Activated gamma-delta T cell (primary cell): Measurements from ENCODE around the gene FOCAD.

Source experiments
- DNase-seq: peaks from one replicate; lab custom pipeline; 2025; lab: John Stamatoyannopoulos, UW

Gene FOCAD

DNA sequence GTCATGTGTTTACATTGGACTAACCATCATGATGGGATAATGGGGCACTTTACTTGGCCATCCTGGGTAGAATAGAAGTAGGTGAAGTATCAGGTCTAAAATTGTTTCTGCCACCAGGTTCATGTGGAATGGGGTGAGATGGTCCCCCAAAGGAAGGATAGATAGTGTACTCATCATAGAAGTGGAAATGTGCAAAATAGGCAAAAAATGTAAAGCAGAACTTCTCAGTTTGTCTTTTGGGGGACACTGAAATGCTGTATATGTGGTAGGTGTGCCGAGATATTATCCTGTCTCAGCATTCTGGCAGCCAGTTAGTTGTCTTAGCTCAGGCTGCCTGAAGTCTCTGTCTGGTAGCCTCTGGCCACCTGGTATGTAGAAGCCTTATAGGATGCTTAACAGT is 107.6 kb downstream of the FOCAD start:
- no peak for DNase-seq

DNA sequence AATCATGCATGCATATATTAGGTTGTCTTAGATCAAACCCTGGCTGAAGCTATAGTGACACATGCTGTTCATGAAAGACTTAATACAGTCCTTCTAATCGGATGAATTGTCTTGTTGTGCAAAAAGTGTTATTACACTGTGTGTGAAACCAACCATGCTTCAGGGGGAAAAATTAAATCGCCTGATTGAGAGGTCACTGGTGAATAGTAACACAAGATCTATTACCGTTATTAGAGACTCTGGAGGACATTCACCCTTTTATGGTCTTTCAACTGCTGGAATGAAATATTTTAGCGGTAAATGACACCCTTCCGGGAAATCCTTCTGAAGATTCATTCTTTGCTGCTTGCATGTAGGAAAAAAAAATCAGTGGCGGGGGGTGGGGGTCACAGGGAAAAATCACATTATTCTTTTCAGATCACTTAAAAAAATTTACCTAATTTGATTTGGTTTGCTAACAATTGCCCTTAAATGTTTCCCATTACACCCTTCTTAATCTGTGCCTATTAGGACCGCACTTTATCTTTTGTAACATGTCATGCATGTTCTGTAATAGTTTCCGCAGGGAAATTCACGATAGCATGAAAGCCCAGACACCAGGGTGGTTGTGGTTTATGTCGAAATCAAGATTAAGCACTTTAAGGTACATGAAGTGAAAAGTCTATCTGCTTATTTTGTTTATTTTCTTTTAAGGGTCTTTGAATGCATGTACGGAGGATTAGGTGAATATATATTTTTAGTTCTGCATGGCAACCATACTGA is 120.6 kb downstream of the FOCAD start:
- DNase-seq, result no peak

DNA sequence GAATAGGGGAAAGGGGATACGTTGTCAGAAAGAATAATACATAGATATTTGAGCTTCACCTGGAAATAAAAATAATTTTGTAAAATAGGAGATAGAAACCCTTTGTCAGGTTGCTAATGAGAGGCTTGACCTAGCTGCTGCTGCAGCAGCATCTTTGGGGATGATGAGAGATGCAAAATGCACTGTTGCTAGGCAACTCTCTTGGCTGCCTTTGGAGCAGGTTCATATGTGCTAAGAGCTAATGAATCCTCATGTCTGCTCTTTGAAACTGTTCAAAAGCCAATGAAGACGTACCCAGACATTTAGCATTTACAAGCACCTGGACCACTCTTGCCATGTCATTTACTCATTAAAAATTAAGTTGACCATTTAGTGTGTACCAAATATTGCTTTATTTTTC is 121.7 kb downstream of the FOCAD start:
- no peak for DNase-seq

DNA sequence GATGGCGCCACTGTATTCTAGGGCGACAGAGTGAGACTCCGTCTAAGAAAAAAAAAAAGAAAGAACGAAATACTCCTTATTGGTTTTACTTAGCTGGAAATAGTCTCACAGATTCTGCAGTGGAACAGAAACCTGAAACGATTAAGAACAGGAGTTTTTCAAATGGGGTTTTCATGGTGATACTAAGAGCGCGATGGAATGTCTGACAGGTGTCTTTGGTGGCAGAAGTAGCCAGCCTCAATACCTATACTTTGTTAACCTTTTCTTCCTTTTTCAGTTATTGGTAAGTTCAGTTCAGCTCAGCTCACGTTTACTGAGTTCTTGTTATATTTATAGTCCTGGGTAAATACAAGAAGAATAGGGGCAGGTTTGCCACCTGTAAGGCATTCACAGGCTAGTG is 123.9 kb downstream of the FOCAD start:
- DNase-seq, result no peak

DNA sequence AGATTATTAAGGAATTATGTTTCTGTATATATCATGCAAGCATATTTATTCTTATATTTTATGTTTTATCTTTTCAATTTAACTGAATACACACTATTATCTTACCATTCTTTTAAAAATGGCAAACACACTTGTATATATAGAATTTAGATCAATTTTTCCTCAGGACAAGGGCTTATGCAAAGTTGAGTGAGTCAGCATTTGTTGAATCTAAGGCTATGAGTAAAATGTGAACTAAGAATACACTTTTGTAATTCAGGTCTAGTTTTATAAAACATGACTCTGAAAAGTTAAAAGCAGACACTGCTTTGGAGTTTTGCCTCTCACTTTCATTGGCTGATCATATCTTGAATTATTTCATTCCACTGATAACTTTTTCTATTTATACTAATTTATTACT is 127.8 kb downstream of the FOCAD start:
- no peak for DNase-seq

DNA sequence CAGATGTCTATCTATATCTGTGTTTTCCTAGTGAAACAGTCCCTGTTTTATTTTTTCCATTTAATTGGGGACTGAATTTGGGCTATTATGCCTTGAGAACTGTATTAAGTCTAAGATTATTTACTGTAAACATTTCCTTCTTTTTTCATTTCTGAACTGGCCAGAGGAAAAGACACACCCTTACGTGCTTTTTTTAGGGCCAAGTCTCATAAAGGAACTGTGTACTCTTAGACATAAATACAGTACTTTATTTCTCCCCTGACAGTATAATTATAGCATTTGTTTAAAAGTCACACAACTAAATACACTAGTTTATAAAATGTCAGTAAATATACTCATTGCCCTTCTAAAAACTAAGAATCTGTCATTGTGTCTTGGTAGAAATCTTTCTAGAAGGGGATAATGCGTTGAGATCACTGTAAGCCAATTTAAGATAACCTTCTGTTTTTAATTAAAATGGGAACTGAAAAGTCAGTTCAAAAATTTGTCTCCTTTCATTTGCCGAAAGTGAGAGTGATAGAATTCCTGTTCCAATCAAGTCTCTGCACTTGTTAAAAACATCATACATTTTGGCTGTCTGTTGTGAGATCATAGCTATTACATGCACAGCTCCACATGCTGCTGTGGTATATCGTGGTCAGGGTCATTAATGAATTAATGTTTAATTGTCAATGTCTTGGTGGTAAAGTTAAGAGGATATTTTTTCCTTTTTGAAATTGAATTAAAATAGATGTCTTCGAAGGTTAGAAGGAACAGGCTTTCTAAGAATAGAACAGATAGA is 132.1 kb downstream of the FOCAD start:
- DNase-seq, result no peak

DNA sequence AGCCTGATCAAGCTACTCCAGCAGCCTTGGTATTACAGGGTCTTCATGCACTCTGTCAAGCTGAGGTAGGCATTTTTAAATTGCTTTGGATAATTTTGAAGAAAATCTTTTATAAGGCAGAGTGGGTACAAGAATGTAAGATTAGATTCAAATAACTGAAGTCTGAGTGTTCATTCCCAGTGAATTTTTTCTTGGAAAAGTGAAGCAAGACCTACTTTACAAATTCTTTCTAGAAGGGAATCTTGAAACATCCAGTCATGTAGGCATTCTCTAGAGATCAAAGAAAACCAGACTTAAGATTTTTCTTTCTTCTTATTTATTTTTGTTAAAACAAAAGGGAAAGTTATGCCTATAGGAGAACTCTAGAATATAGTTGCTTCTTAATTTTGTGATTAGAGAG is 139.0 kb downstream of the FOCAD start:
- DNase-seq, result no peak

DNA sequence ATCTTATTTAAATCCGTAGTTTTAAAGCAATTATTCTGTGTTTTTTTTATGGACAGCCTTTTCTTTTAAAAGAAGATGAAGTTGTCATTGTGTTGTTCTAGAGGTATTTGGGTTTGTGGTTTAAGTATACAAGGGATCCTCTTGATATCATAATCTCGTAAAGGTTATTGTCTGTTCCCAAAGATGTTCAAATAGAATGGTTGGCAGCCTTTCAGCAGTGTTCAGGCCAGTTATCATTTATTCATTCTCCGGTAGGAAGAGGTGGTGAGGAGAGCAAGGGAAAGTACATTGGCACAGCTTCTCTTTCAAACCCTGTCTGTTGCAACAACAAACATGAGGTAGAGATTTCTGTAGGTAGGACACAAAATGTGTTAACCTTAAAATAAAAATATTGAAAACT is 147.0 kb downstream of the FOCAD start:
- no peak for DNase-seq

DNA sequence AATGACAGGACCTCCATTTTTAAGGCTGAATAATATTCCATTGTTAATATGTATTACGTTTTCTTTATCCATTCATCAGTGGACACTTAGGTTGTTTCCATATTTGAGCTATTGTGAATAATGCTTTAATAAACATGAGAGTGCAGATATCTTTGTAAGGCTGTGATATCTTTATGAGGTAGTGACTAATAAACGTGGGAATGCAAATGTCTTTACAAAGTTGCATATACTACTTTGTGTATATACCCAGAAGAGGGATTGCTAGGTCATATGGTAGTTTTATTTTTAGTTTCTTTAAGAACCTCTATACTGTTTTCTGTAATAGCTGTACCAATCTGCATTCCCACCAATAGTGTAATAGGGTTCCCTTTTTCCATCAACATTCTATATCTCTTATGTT is 148.7 kb downstream of the FOCAD start:
- DNase-seq, result no peak

DNA sequence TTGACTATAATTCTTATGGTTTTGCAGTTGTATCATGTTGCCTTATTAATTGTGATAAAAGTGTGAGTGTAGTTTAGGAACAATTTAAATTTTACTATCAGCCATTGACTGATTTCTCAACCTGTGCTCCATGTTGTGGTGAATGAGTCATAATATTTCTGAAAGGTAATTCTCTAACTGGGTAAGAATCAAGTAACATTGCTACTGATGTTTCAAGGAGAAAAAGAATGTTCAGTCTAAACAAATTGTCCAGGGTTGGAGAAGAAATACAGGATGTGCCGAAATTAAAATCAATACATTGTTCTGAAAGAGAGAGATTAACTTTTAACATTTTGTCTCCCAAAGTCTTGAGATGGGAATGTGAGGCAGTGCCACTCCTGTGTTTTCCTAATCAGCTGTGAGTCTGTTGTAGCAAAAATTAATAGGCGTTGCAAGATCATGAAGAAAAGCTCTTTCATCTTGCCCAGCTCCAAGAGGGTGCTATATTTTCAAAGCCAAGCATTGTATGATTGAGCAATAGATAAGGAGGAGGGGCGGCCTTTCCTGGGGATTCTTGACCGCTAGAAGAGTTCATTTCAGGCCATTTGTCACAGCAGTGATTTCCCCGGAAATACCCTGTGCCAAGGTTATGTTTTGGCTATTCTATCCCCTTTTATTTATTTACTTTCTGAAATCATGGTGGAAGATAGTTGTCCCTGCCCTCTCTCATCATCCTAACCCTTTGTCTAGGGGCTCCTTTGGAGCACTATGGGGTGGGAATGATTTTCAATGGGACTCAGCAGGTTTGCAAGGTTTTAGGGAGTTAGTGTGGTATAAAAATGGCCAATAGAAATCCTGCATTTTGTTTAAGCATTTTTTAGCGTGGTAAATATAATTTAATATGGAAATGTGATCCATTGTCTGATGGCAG is 151.6 kb downstream of the FOCAD start:
- no peak for DNase-seq

DNA sequence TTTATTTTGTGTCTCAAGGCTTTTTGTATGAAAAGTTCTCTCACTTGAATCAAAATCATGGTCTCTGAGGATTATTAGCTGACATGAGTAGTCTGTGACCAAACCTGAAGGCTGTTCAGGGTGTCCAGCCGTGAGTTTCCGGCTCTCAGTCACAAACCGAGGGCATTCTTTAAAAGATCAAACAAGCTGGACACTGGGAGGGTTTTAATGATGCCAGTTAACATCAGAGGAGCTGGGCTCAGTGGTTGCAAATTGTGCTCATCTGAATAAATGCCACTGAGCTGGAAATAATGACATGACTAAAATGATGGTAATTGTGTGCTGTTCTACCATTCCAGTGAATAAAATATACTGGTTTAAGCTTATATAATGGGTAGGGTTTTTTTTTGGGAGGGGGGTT is 153.1 kb downstream of the FOCAD start:
- DNase-seq, result no peak

DNA sequence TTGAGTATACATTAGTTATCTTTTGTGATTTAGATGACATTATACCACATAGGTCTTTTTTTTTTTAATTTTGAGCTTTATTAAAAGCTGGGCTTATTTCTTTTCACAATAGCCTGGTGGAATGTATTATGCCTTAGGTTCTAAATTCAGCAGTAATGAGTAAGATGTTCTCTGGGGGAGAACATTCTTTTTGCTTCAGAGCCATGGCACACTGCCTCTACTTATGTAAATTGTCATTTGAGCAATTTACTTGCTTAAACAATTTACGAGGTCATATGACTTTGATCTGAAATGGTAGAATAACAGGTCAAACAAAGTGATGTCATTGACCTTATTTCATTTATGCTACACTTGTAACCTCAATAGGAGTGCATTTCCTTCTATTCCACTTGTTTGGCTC is 154.2 kb downstream of the FOCAD start:
- no peak for DNase-seq

DNA sequence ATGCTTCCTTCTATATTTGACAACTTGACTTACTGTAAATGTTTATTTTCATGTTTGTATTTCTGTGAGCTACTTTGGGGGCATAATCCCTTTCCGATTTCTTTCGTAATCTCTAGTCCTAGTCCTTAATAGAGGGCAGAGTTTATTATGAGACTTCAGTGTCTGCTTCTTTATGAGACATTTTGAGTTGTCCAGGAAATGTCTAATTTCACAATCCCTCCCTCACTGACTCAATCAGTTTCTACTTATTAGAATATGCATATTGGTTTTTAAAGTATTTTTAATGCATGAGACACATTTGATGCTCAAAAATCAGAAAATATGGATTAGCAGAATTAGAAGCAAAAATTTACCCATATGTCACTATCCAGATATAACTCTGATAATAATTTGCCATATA is 160.9 kb downstream of the FOCAD start:
- DNase-seq, result no peak

DNA sequence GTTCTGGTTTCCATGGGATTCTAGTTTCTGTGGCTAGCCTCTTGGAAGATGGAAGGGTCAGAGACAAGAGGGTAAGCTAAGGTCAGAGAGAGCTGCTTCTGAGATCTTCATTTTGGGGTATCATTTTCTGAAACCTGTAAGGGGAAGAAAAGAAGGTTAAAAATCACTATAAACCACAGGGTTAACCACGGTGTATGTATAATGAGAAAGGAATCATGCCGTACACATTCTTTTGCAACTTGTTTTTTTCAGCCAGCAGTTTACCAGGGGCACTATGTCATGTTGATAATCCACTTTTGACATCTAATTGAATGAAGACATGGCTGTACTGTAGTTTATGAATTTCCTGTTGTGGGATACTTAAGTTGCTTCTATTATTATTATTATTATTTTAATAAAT is 164.4 kb downstream of the FOCAD start:
- DNase-seq, result no peak

DNA sequence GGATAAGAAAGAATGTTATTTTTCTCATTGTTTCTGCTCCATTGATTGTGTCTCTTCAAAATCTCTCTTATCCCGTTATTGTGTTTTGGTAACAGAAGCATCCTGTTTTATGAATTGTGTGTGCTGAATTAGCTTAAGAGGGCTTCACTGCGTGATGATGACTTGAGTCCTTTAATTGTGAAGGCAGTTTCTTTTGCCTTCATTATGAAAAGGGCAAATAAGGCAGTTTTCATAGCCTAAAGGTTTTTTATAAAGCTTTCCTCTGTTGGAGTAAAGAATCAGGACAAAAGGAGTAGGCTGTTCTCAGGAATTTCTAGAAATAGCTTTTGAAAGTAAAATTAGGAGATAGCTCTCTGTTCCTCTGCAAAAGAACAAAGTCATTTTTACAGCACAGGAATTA is 169.8 kb downstream of the FOCAD start:
- no peak for DNase-seq

DNA sequence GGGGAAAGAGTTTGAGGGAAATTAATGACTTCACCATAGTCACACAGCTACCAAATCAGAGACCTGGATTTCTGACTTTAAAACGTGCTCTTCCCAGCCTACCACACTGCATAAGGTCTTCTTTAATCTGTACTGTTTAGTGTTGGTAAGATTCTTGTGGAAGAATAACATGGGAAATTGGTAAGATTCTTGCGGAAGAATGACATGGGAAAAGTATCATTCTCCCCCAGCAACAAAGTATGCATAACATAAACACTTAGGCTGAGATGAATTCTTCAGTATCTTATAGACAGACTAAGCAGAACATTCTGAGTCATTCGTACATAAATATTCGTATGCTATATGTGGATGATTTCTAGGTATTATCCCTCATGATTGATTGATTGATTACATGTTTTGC is 170.4 kb downstream of the FOCAD start:
- DNase-seq, result no peak

DNA sequence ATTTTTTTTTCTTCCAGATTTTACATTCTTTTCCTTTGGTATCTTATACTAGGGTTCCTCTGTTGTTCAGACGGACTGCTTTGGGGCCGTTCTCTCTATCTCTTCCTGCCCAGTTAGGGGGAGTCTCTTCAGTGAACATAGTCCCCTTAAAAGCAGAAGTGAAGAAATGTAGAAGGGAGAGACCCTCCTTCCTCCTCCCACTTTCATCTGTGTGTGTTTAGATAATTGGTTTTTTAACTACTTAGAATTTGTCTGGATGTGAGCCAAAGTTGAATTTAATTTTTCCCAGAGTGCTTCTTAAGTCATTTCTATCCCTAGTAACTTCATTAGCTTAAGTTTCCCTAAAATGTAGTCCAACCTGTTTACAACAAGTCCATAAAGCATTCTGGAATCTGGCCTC is 179.9 kb downstream of the FOCAD start:
- no peak for DNase-seq

DNA sequence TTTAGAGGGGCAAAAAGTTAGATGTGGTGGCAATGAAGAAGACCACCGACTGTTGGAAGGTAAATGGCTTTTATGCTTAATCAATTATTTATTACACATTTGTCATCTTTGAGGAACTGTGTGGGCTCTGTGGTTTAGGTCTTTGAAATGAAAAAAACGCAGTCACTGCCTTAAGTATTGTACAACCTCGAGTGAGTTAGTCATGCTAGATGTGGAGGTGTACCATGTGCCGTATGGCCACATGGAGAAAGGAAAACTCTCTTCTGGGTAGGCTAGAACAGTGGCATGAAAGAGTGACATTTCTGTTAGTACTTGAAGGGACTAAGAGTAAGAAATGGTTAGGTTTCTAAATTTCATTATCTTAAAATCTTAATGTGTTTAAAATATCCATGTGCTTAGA is 181.3 kb downstream of the FOCAD start:
- DNase-seq, result no peak

DNA sequence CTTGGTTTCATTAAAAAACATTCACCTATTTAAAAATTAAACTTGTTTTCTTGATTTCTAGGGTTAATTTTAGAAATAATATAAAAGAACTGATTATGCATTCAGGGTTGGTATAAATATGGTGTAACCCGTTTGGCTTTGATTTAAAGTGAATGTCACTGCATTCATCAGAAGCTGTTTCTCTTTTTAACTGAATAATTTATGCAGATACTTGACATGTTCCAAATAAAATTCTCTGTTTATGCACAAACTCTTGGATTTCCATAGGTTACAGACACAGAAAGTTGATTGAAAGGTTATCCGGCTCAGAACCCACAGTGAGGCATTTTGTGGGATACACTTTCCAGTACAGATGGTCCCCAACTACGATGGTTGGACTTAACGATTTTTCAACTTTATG is 186.1 kb downstream of the FOCAD start:
- no peak for DNase-seq

DNA sequence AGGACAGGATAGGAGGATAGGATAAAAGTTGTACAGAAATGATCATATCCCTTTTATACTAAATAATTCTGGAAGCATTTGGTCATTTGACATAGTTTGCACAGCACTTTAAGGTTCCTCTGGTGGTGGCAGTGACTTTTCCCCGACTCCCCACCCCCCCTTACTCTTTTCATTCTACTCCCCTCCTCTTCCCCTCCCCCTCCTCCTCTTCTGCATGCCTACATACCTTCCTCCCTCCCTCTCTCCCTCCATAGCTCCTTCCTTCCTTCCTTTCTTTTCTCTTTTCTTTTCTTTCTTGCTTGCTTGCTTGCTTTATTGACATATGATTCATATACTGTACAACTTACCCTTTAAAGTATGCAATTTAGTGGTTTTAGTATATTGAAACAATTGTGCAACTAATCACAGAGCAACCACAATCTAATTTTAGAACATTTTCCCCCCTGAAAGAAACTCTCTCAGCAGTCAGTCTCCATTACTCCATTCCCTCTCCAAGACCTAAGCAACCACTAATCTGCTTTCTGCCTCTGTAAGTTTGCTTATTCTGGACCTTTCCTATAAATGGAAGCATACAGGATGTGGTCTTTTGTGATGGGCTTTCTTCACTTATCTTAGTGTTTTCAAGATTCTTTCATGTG is 188.4 kb downstream of the FOCAD start:
- DNase-seq, result no peak

DNA sequence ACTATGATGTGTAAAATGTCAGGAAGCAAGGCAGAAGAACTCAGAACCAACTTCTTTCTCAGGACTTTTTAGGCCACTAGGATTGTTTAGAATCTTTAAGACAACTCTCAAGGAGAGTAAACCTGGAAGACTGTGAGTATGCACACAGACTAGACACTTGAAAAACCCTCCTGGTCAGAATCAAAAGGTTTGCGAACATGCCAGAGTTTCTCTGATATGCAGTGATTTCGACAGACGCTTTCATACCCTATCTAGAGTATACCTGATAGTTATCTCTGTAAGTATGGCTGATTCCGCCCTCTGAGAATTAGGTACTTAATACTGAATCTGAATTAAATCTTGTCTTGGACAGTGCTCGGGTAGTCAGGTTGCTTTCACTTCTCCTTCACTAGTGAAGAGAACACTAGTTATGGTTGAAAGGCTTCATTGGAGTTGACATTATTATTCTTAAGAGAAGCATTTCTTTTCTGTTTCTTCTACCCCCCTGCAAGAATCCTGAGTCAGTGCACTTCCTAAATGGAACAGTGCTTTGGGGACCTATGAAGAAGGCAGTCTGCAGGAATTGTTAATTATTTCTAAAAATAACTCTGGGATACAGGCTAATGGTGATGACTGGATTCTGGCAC is 189.3 kb downstream of the FOCAD start:
- no peak for DNase-seq

DNA sequence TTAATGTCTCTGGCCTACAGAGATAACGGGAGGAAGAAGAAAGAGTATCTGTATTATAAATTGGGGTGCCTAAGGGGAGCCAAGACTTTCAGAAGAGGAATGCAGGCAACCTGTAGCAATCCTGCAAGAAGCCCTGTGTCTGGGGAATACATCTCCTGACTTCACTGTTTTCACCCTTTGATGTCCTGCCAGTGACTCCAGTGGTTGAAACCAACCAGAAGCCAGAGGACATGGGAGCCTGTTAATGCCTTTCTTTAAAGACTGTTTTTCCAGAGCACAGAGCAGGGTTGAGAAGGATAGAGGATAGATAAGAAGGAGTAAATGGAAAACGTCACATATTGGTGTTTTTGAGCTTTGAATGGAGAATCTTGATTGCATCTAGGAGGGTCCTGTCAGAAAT is 196.2 kb downstream of the FOCAD start:
- no peak for DNase-seq
